Heart left ventricle (tissue), 13 donors: ENCODE measurements around the gene WDPCP.

Experiments
- POLR2A ChIP-seq, 2 donors: fragments of 450-650 bp; IDR thresholded peaks; one replicate each; pipeline ENCODE4 v1.6.1; 2017; ENCODE audit warnings: antibody characterized with exemption in 2 of 2, mild to moderate bottlenecking in 2 of 2, moderate library complexity in 2 of 2
- TF ChIP-seq, protein P1 (sequence below), 12 donors: fragments of 200-600 bp; sonication (generic) in 4 of 12; IDR thresholded peaks; one replicate each; pipeline versions ENCODE4 v1.5.0 to v1.8.0; 2018 to 2022; ENCODE audit warnings: antibody characterized with exemption in 12 of 12, mild to moderate bottlenecking in 5 of 12
- donor health status: ischemic (EF 13 %, LVEDD 7.1; RV severe dilation, severe dysfunction).
- donor health status: DM: no; HTN: yes; CAD: no.
- donor health status: DM: no; HTN: no; CAD: no.
- donor health status: ischemic (EF 25% LVEDD 6.9; RV normal size, moderate dysfunction).
- donor health status: ischemic (EF 25% LVEDD 5.7; RV mildly dilated, moderate dysfunction).
- donor health status: ischemic (EF 35%, LVEDD 5.7; RV mildly dilated, moderate dysfunction).
- donor health status: nonischemic (EF 11% LVEDD 7.7; RV severe dilation, severe dysfunction).
- donor health status: DM: yes; HTN: yes; CAD: no.
- donor health status: PGD.
- donor health status: ischemic (EF 29% LVEDD 5.4; RV normal size, mild dysfunction).
- donor health status: nonischemic (EF 23%, LVEDD 6.1; RV moderate dilation, normal function).

GRCh38 chr2:63446658-63447057 is 141.6 kb downstream of the WDPCP start:
- TF ChIP-seq, protein P1, sequence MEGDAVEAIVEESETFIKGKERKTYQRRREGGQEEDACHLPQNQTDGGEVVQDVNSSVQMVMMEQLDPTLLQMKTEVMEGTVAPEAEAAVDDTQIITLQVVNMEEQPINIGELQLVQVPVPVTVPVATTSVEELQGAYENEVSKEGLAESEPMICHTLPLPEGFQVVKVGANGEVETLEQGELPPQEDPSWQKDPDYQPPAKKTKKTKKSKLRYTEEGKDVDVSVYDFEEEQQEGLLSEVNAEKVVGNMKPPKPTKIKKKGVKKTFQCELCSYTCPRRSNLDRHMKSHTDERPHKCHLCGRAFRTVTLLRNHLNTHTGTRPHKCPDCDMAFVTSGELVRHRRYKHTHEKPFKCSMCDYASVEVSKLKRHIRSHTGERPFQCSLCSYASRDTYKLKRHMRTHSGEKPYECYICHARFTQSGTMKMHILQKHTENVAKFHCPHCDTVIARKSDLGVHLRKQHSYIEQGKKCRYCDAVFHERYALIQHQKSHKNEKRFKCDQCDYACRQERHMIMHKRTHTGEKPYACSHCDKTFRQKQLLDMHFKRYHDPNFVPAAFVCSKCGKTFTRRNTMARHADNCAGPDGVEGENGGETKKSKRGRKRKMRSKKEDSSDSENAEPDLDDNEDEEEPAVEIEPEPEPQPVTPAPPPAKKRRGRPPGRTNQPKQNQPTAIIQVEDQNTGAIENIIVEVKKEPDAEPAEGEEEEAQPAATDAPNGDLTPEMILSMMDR (IDR thresholded peaks at IDR 0.05): no peak
- TF ChIP-seq POLR2A (IDR thresholded peaks at IDR 0.05): no peak
